ENCODE measurements around the gene NUP210L.

Gene NUP210L

DNA sequence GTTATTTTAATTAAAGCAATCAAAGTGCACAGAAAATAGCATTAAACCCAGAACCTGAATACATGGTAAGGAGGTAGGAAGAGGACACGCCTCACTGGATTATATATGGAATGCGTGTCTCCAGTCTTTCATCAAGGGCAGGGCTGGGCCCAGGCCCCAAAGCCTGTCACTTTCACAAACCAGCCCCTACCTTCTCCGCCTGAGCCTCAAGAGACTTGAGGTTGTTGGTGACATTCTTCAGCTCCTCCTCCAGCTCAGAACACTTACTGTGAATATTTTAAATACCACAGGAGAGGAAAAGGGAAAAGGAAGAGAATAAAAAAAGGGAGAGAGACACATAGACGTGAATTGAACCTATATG lies 16.3 kb upstream of the NUP210L start:
- no peak overlapping the region for H3K4me3 ChIP-seq (ENCODE audit: low read depth, low read length)
- TF ChIP-seq, protein P1, sequence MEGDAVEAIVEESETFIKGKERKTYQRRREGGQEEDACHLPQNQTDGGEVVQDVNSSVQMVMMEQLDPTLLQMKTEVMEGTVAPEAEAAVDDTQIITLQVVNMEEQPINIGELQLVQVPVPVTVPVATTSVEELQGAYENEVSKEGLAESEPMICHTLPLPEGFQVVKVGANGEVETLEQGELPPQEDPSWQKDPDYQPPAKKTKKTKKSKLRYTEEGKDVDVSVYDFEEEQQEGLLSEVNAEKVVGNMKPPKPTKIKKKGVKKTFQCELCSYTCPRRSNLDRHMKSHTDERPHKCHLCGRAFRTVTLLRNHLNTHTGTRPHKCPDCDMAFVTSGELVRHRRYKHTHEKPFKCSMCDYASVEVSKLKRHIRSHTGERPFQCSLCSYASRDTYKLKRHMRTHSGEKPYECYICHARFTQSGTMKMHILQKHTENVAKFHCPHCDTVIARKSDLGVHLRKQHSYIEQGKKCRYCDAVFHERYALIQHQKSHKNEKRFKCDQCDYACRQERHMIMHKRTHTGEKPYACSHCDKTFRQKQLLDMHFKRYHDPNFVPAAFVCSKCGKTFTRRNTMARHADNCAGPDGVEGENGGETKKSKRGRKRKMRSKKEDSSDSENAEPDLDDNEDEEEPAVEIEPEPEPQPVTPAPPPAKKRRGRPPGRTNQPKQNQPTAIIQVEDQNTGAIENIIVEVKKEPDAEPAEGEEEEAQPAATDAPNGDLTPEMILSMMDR (IDR thresholded peaks at IDR 0.05; ENCODE audit: borderline replicate concordance, insufficient read depth, low read depth, low read length), result no peak

DNA sequence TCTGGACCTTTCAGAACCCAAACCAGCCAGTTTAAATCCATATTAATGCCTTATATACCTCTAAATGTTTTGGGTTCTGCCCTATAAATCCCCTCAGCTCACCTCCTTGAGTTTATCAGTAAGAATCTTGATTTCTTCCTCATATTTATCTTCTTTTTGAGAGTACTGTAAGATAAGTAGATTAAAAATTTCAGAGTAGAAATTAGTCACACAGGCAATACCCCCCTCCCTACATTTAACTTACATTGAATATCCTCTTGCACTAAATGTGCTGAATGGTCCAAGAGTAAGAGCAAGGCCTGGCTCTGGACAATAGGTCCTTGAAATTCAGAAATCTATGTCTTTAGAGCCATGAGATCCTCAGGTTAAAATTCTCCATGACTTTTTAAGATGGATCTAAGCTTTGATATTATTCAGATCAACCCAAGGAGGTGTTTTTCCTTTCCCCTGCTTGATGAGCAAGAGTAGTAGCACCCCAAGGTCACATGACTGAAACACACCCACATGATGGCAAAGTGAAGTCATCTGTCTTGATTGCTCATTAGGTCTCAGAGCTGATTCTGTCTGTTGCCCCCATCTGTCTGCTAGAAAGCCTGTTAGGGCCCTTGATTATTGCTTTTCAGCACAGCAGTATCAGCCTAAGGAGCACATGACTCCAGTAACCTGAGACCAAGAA lies 15.8 kb upstream of the NUP210L start:
- no peak overlapping the region for H3K4me3 ChIP-seq (ENCODE audit: low read depth, low read length)
- TF ChIP-seq, protein P1 (IDR thresholded peaks at IDR 0.05; ENCODE audit: borderline replicate concordance, insufficient read depth, low read depth, low read length), result no peak

DNA sequence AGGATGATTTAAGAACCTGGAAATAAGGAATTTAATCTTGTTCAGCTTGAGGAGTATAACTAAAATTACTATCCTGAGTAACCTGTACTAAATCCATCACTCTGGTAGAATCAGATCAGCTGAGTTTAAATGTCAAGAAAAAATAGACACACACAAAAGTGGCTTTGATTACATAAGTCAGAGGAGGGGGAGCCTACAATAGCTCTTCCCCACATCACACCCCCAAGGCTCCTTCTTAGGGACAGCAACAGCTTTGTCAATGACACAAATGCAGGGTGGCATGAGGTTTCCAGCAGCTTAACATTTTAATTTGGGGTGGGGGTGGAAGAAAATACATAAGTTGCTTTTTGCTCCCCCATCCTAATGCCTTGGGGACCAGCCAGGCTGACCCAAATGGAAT lies 12.6 kb upstream of the NUP210L start:
- TF ChIP-seq, protein P1 (IDR thresholded peaks at IDR 0.05; ENCODE audit: borderline replicate concordance, insufficient read depth, low read depth, low read length), result no peak

DNA sequence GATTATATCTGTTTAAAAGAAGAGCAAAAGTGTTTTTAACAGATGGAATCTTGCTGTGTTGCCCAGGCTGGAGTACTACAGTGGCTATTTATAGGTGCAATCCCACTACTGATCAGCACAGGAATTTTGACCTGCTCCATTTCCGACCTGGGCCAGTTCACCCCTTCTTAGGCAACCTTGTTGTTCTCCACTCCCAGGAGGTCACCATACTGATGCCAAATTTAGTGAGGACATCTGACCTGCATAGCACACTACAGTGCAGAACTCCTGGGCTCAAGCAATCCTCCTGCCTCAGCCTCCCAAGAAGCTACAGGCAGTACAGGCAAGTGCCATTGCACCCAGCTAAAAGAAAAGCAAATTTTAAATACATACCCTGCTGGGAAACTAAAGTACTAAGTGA lies 11.3 kb upstream of the NUP210L start:
- TF ChIP-seq, protein P1 (IDR thresholded peaks at IDR 0.05; ENCODE audit: borderline replicate concordance, insufficient read depth, low read depth, low read length), result no peak

More for the DNA sequence above, 12.6 kb upstream of the NUP210L start:
- no peak overlapping the region for H3K4me3 ChIP-seq (ENCODE audit: low read depth, low read length)

DNA sequence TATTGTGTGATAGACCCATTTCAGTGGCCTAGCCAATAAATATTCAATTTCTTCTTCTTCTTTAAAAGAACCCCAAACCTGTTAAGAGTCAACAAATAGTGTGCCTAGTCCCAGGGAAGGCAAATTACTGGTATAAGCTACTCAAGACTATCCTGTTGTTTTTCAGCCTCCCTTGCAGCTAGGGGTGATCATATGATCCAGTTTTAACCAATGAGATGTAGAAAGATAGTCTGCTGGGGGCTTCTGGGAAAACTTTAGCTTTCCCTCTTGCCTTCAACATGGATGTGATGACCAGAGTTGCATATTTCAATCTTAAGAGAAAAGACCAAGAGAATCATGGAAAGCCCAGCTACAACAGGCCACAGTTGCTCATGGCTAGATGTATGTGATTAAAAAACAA lies 4.7 kb upstream of the NUP210L start:
- H3K4me3 ChIP-seq (ENCODE audit: low read depth, low read length), result no peak overlapping the region
- TF ChIP-seq, protein P1 (IDR thresholded peaks at IDR 0.05; ENCODE audit: borderline replicate concordance, insufficient read depth, low read depth, low read length), result no peak

More for the DNA sequence above, 11.3 kb upstream of the NUP210L start:
- no peak overlapping the region for H3K4me3 ChIP-seq (ENCODE audit: low read depth, low read length)

DNA sequence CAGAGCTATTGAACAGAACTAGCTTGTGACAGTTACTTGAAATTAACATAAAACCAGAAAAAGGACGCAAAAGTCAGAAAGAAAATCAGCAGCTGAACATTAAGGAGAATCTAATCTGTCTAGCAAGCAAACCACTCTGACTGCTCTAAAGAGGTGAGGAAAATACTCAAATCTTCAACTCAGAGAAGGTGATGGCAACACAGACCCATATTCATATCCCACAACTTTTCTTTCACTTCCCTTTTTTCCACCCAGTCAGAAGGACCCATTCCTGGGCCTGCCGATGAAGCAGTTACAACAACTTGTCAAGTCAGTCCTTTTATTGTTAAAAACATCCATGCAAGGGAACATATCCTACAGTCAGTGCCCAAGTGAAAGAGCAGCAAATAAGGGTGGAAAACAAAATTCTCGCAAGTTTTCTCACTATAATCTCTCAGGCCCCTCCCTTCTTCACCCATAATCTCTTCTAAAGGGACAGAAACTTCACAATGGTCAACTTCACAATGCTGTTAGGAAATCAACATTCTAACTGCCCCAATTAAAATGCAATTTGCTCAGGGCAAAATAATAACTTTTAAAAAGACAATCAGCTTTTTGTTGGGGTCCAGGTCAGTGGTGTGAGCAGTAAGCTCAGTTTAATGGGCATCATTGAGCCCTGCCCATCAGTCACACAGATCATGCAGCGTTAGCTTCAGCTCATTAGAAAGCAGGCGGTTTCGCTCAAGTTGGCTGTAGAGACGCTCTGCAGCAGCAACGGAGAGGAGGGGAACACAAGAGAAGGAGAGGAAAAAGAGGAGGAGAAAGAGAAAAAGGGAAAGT lies 3.6 kb upstream of the NUP210L start:
- H3K4me3 ChIP-seq (ENCODE audit: low read depth, low read length), result no peak overlapping the region
- TF ChIP-seq, protein P1 (IDR thresholded peaks at IDR 0.05; ENCODE audit: borderline replicate concordance, insufficient read depth, low read depth, low read length), result no peak

Measured in GM12875 (cell line).